OCI-LY1 (cell line): ENCODE measurements around the gene GCK.

ENCODE experiments used
- EZH2 ChIP-seq: fragments of 200-600 bp; sonication (generic), shearing (Covaris generic); IDR thresholded peaks from 2 replicates; pipeline ENCODE4 v1.8.0; 2017; ENCODE audit warnings: borderline replicate concordance, mixed run types, mild to moderate bottlenecking, antibody characterized with exemption, low read length, moderate library complexity, mixed read lengths
- TF ChIP-seq, protein P1 (sequence below): fragments of 200-600 bp; sonication (generic), shearing (Covaris generic); IDR thresholded peaks from 2 replicates; pipeline ENCODE4 v1.5.1; 2017; ENCODE audit warnings: mild to moderate bottlenecking, antibody characterized with exemption, low read length, moderate library complexity, mixed read lengths

DNA sequence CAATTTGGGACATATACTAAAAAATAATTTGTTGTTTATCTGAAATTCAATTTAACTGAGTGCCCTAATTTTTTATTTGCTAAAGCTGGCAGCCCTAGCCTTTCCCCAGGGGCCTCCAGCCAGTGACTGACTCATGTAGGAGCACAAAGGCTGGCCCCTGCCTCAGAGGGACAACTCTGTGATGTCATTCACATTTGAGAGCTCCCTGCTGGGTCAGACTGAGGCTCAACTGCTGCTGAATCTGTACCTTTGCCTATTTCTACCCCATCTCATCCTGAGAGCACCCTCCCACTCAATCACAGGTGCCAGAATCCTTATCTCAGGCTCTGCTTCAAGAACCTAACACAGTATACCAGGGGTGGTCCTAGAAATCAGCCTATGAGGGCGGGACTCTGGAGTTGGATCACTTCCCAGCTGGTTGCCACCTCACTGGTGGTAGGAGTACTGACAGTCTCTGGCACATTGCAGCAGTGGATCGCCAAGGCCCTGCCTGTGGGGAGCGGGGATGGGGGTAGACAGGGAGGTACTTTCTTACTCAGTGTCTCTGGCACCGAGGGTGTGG is 11.6 kb downstream of the GCK start:
- TF ChIP-seq, protein P1, sequence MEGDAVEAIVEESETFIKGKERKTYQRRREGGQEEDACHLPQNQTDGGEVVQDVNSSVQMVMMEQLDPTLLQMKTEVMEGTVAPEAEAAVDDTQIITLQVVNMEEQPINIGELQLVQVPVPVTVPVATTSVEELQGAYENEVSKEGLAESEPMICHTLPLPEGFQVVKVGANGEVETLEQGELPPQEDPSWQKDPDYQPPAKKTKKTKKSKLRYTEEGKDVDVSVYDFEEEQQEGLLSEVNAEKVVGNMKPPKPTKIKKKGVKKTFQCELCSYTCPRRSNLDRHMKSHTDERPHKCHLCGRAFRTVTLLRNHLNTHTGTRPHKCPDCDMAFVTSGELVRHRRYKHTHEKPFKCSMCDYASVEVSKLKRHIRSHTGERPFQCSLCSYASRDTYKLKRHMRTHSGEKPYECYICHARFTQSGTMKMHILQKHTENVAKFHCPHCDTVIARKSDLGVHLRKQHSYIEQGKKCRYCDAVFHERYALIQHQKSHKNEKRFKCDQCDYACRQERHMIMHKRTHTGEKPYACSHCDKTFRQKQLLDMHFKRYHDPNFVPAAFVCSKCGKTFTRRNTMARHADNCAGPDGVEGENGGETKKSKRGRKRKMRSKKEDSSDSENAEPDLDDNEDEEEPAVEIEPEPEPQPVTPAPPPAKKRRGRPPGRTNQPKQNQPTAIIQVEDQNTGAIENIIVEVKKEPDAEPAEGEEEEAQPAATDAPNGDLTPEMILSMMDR = no peak
- TF ChIP-seq EZH2 = no peak
